BLaER1 treated with 17β-estradiol and CSF1 and Interleukin-3, amounts not matched to agents 10 nM and 100 nM (cell line): ENCODE results near the gene SHMT1.

Source experiments
- H3K27ac ChIP-seq, 11 experiments: shearing (Covaris generic); formaldehyde crosslinking; 2 replicates each; pipeline ENCODE4 v1.8.1; 2022
- H3K27me3 ChIP-seq, 11 experiments: shearing (Covaris generic); formaldehyde crosslinking; 2 replicates each; pipeline ENCODE4 v1.8.1; 2022
- H3K36me3 ChIP-seq, 11 experiments: shearing (Covaris generic); formaldehyde crosslinking; 2 replicates each; pipeline ENCODE4 v1.8.1; 2022
- H3K4me1 ChIP-seq, 10 experiments: shearing (Covaris generic); formaldehyde crosslinking; 2 replicates each; pipeline ENCODE4 v1.8.1; 2022
- H3K4me2 ChIP-seq, 11 experiments: shearing (Covaris generic); formaldehyde crosslinking; 2 replicates each; pipeline ENCODE4 v1.8.1; 2022
- H3K4me3 ChIP-seq, 10 experiments: shearing (Covaris generic); formaldehyde crosslinking; 2 replicates each; pipeline ENCODE4 v1.8.1; 2022
- H3K9ac ChIP-seq, 11 experiments: shearing (Covaris generic); formaldehyde crosslinking; 2 replicates each; pipeline ENCODE4 v1.8.1; 2022
- H3K9me3 ChIP-seq, 11 experiments: shearing (Covaris generic); formaldehyde crosslinking; replicated peaks in 1 of 11; 2 replicates each; pipeline ENCODE4 v1.8.1; 2022
- H4K20me1 ChIP-seq, 11 experiments: shearing (Covaris generic); formaldehyde crosslinking; 2 replicates each; pipeline ENCODE4 v1.8.1; 2022
- Cebpa-rat ChIP-seq, 11 experiments: shearing (Covaris generic); IDR thresholded peaks; 2 replicates each; pipeline ENCODE4 v1.8.1; 2022

SHMT1 gene

DNA sequence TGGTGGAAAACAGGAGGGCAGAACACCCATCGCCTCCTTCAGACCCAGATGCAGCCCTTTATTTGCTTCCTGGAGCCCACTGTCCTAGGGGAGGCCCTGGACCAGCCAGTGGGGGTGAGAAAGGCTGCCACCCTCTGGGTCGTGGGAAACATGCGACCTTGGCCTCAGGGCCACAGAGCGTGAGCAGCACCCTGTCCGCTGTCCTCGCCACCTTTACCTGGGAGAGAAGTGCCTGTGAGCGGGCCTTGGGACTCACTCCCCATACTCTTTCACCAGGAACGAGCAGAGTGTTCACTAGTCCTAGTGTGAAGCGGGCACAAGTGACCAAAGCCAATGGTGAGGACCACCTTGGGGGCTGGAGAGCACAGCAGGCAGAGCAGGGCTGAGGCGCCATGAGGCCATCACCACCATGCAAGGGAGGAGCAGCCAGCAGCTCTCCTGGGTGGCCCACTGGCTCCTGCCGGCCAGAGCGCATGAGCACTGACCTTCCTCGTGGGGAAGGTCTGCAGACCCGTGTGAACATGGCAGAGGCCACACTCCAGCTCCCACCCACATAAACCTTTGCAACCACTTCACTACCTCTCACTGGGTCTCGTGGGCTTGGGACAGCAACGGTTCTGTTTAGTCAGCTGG lies 39.7 kb downstream of the SHMT1 start:
- Histone ChIP-seq H3K27me3 (no peaks in the 10 kb centered on the region), H3K4me1 (peaks cover 14 to 74% (median 33%) of the 10 kb centered on the region in 10 experiments), H3K4me3 (no peak overlapping the region), H3K4me2 (peak overlapping the region in 3 of 11 experiments; percentile 64 to 72 (median 65); a peak in 4 of 22 replicates), H3K27ac (peak overlapping the region in 1 of 11 experiments; percentile 3; a peak in 2 of 22 replicates), H4K20me1 (peaks cover 41 to 100% (median 98%) of the 10 kb centered on the region in 11 experiments), H3K9ac (peak overlapping the region in 3 of 11 experiments; percentile 4 to 55 (median 28); a peak in 2 of 22 replicates), H3K36me3 (peaks cover 63 to 98% (median 83%) of the 10 kb centered on the region in 11 experiments), H3K9me3 (no peaks in the 10 kb centered on the region)
- TF ChIP-seq Cebpa-rat (IDR thresholded peaks at IDR 0.05) = no peak

DNA sequence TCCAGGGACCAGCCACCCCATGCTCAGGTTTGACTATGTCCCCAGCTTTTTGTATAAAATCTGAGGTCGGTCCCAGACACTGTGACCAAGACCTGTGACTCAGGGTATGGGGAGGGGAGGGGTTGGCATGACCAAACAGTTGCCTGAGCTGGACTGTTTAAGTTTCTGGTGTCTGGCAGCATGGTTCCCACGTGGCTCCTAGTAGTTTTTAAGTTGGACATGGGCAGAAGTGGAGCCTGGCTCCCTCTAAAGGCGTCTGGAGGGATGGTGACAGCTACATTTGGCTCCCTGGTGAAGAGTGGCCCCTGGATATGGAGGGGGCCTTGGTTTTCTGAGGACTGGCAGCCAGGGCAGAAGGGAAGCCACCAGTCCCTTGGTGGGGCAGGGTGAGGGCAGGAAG lies 40.3 kb downstream of the SHMT1 start:
- peaks cover 57 to 97% (median 80%) of the 10 kb centered on the region in 11 experiments for H3K36me3 ChIP-seq
- H4K20me1 ChIP-seq = peaks cover 45 to 100% (median 99%) of the 10 kb centered on the region in 11 experiments
- peak overlapping the region in 1 of 11 experiments; percentile 72; a peak in 1 of 22 replicates for H3K4me2 ChIP-seq
- no peak overlapping the region for H3K4me3 ChIP-seq
- peak overlapping the region in 2 of 11 experiments; percentile 4 to 28; a peak in 1 of 22 replicates for H3K9ac ChIP-seq
- no peaks in the 10 kb centered on the region for H3K9me3 ChIP-seq
- H3K27ac ChIP-seq = peak overlapping the region in 2 of 11 experiments; percentile 3 to 4; a peak in 3 of 22 replicates
- no peaks in the 10 kb centered on the region for H3K27me3 ChIP-seq
- H3K4me1 ChIP-seq = peaks cover 20 to 81% (median 39%) of the 10 kb centered on the region in 10 experiments
- no peak for TF ChIP-seq Cebpa-rat (IDR thresholded peaks at IDR 0.05)

DNA sequence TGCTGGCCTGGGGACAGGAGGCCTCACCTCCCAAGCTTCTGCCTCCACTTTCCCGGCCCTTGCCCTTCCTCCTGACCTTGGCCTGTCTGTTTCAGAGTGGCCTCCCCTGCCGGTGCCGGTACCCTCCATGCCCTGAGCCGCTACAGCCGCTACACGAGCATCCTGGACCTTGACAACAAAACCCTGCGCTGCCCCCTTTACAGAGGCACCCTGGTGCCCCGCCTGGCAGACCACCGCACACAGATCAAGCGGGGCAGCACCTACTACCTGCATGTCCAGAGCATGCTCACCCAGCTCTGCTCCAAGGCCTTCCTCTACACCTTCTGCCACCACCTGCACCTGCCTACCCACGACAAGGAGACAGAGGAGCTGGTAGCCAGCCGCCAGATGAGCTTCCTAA lies 40.8 kb downstream of the SHMT1 start:
- H3K9me3 ChIP-seq = no peaks in the 10 kb centered on the region
- TF ChIP-seq Cebpa-rat (IDR thresholded peaks at IDR 0.05) = no peak
- no peak overlapping the region for H3K27ac ChIP-seq
- peaks cover 57 to 97% (median 80%) of the 10 kb centered on the region in 11 experiments for H3K36me3 ChIP-seq
- H3K9ac ChIP-seq = peak overlapping the region in 3 of 11 experiments; percentile 4 to 41 (median 26); a peak in 1 of 22 replicates
- no peaks in the 10 kb centered on the region for H3K27me3 ChIP-seq
- H3K4me2 ChIP-seq = peak overlapping the region in 1 of 11 experiments; percentile 72; a peak in 1 of 22 replicates
- peaks cover 49 to 100% (median 100%) of the 10 kb centered on the region in 11 experiments for H4K20me1 ChIP-seq
- no peak overlapping the region for H3K4me3 ChIP-seq
- peaks cover 25 to 85% (median 44%) of the 10 kb centered on the region in 10 experiments for H3K4me1 ChIP-seq

DNA sequence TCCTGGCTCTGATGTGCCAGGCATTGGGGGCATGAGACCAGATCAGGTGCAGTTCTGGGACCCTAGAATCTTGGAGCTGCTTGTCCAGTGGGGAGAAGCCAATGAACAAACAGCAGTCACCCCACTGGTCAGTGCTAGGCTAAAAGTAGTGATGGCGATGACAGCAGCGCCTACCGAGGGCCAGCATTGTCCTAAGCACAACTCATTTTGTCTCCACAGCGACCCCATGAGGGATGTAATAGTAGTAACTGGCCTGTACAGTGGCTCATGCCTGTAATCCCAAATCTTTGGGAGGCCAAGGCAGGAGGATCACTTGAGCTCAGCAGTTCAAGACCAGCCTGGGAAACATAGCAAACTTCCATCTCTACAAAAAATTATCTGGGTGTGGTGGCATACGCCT lies 42.0 kb downstream of the SHMT1 start:
- TF ChIP-seq Cebpa-rat (IDR thresholded peaks at IDR 0.05) = no peak
- peaks cover 37 to 98% (median 56%) of the 10 kb centered on the region in 10 experiments for H3K4me1 ChIP-seq
- no peak overlapping the region for H3K27ac ChIP-seq
- H3K36me3 ChIP-seq = peaks cover 53 to 97% (median 82%) of the 10 kb centered on the region in 11 experiments
- H4K20me1 ChIP-seq = peaks cover 46 to 100% (median 100%) of the 10 kb centered on the region in 11 experiments
- no peaks in the 10 kb centered on the region for H3K27me3 ChIP-seq
- H3K9me3 ChIP-seq = peaks cover 0 to 5% (median 0%) of the 10 kb centered on the region in 11 experiments; a peak in 4 of 22 replicates
- H3K9ac ChIP-seq = peak overlapping the region in 4 of 11 experiments; percentile 10 to 69 (median 26); a peak in 4 of 22 replicates
- peak overlapping the region in 3 of 11 experiments; percentile 94 to 98 (median 97); a peak in 5 of 22 replicates for H3K4me2 ChIP-seq
- H3K4me3 ChIP-seq = no peak overlapping the region

DNA sequence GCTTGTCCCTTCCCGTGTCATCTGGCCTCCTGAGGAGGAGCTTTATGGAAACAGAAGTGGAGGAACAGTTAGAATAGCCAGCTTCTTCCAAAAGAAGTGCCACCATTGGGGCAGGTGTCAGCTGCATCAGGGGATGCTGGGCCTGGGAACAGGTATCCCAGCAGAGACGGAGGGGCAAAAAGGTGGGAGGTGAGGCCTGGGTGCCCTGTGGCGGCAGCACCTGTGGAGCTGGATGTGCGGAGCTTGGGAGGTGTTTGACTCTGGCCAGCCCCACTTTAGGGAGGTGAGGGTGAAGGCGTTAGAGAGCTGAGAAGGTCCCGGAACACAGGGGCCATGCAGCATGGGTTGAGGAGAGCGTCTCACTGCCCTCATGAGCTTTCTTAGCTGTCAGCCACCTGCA lies 43.0 kb downstream of the SHMT1 start:
- peaks cover 0 to 15% (median 0%) of the 10 kb centered on the region in 11 experiments; a peak in 4 of 22 replicates for H3K9me3 ChIP-seq
- no peak for TF ChIP-seq Cebpa-rat (IDR thresholded peaks at IDR 0.05)
- 0 out of 22 replicates have a peak overlapping the region, but pooled peaks of 2 of the 11 experiments have one; percentile 2 to 100 for H3K27ac ChIP-seq
- H3K4me1 ChIP-seq = peaks cover 45 to 96% (median 58%) of the 10 kb centered on the region in 10 experiments
- peaks cover 43 to 92% (median 78%) of the 10 kb centered on the region in 11 experiments for H3K36me3 ChIP-seq
- H3K4me2 ChIP-seq = peak overlapping the region; percentile 4 to 98 (median 94); a peak in 18 of 22 replicates
- peak overlapping the region in 8 of 11 experiments; percentile 27 to 99 (median 84); a peak in 9 of 22 replicates for H3K9ac ChIP-seq
- peak overlapping the region in 2 of 10 experiments; percentile 9 to 97; a peak in 4 of 20 replicates for H3K4me3 ChIP-seq
- H3K27me3 ChIP-seq = no peaks in the 10 kb centered on the region
- peaks cover 45 to 96% (median 92%) of the 10 kb centered on the region in 11 experiments for H4K20me1 ChIP-seq

DNA sequence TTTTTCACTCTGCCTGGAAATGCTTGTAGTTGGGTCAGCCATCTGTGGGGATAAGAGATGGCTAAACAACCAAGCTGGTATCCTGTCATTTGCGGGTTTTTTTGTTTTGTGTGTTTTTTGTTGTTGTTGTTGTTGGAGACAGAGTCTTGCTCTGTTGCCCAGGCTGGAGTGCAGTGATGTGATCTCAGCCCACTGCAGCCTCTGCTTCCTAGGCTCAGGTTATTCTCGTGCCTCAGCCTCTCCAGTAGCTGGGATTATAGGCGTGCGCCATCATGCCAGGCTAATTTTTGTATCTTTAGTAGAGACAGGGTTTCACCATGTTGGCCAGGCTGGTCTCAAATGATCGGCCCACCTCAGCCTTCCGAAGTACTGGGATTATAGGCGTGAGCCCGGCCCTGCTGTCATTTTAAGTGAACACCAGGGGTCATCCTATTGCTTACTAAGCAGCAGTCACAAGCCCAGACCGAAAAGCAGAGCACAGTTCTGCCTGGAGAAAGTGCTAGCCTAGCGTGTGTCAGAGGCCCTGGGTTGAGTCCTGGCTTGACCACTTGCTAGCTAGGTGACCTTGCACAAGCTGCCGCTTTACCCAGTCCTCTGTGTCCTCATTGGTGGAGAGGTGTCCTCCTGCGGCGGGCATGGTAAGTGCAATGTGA lies 43.6 kb downstream of the SHMT1 start:
- Histone ChIP-seq H3K4me1 (peaks cover 45 to 90% (median 53%) of the 10 kb centered on the region in 10 experiments), H4K20me1 (peaks cover 42 to 90% (median 87%) of the 10 kb centered on the region in 11 experiments), H3K4me2 (peak overlapping the region; percentile 4 to 98 (median 94); a peak in 20 of 22 replicates), H3K4me3 (peak overlapping the region in 4 of 10 experiments; percentile 89 to 97 (median 93); a peak in 5 of 20 replicates), H3K36me3 (peaks cover 37 to 87% (median 73%) of the 10 kb centered on the region in 11 experiments), H3K27ac (peak overlapping the region in 2 of 11 experiments; percentile 2 to 100; a peak in 1 of 22 replicates), H3K27me3 (no peaks in the 10 kb centered on the region), H3K9ac (peak overlapping the region in 10 of 11 experiments; percentile 41 to 99 (median 84); a peak in 16 of 22 replicates), H3K9me3 (peaks cover 0 to 15% (median 0%) of the 10 kb centered on the region in 11 experiments; a peak in 4 of 22 replicates)
- TF ChIP-seq Cebpa-rat (IDR thresholded peaks at IDR 0.05) = no peak

DNA sequence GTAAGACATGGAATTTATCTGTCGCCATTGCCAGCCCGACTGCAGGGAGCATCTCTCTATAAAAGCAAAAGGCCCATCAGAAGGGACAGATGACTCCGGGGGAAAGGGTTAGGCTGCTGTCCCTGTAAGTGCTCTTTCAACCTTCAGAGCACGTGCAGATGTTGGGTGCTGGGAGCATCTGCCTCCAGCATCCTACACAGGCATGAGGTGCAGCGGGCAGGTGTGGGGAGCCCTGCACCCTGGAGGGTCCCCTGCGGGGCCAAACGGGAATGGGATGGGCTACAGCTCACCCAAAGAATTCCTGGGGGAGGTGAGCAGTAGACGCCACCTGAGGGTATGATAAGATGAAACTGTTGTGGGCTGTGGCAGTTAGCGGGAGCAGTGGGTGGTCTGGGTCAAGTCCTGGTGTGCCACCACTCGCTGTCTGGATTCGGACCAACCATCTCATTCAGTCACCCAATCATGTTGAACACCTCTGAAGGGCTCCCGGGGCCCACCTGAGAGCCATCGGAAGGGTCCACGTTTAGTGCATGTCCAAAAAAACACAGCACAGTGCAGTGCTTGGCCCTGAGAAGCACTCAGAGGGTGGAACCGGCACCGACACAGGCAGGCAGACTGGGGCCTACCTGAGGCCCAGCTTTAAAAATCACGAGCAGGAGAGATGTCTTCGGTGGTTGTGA lies 44.4 kb downstream of the SHMT1 start:
- H3K27ac ChIP-seq = peak overlapping the region in 4 of 11 experiments; percentile 32 to 100 (median 68); a peak in 6 of 22 replicates
- peaks cover 43 to 82% (median 78%) of the 10 kb centered on the region in 11 experiments for H4K20me1 ChIP-seq
- H3K36me3 ChIP-seq = peaks cover 29 to 79% (median 65%) of the 10 kb centered on the region in 11 experiments
- TF ChIP-seq Cebpa-rat (IDR thresholded peaks at IDR 0.05) = no peak
- peaks cover 0 to 15% (median 0%) of the 10 kb centered on the region in 11 experiments; a peak in 4 of 22 replicates for H3K9me3 ChIP-seq
- H3K27me3 ChIP-seq = no peaks in the 10 kb centered on the region
- peak overlapping the region in 8 of 10 experiments; percentile 5 to 97 (median 69); a peak in 12 of 20 replicates for H3K4me3 ChIP-seq
- H3K9ac ChIP-seq = peak overlapping the region in 10 of 11 experiments; percentile 41 to 99 (median 84); a peak in 21 of 22 replicates
- peaks cover 45 to 82% (median 52%) of the 10 kb centered on the region in 10 experiments for H3K4me1 ChIP-seq
- H3K4me2 ChIP-seq = peak overlapping the region; percentile 89 to 98 (median 95)

DNA sequence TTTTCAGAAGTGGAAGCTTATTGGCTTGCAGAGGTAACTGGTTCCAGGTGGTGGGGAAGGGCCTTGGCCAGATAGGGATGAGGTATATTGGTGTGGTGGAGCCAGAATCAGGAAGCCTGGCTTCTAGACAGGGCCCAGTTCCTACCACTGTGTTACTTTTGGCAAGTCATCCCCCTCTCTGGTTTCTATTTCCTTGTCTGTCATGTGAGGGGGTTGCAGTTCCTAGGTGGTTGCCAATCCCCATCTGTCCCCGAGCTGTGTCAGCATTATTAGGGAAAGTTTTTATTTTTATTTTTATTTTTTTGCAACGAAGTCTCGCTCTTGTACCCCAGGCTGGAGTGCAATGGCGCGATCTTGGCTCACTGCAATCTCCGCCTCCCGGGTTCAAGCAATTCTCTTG lies 45.2 kb downstream of the SHMT1 start:
- Histone ChIP-seq H3K9ac (peak overlapping the region; percentile 22 to 99 (median 74); a peak in 20 of 22 replicates), H3K9me3 (peaks cover 0 to 15% (median 0%) of the 10 kb centered on the region in 11 experiments; a peak in 4 of 22 replicates), H4K20me1 (peaks cover 51 to 82% (median 76%) of the 10 kb centered on the region in 11 experiments), H3K36me3 (peaks cover 24 to 72% (median 58%) of the 10 kb centered on the region in 11 experiments), H3K4me2 (peak overlapping the region; percentile 89 to 98 (median 95)), H3K27ac (peak overlapping the region in 7 of 11 experiments; percentile 12 to 100 (median 37); a peak in 13 of 22 replicates), H3K4me3 (peak overlapping the region in 8 of 10 experiments; percentile 1 to 97 (median 69); a peak in 13 of 20 replicates), H3K27me3 (no peaks in the 10 kb centered on the region), H3K4me1 (peaks cover 53 to 81% (median 59%) of the 10 kb centered on the region in 10 experiments)
- no peak for TF ChIP-seq Cebpa-rat (IDR thresholded peaks at IDR 0.05)
